H9 (cell line): ENCODE results near the gene LRP2BP. TPM values are rescaled to one million over a fixed set of nuclear protein-coding genes. Genes with fewer than 3 reads are reported as not detected.

Source experiments
- DNase-seq: peaks from one replicate; pipeline ENCODE4 v3.0.0-alpha.2; 2017
- H2AFZ ChIP-seq: one replicate; pipeline ENCODE4 v1.6.1; 2013; ENCODE audit warnings: mild to moderate bottlenecking, low read length, control low read depth, moderate library complexity
- H2AK5ac ChIP-seq: 2 replicates; pipeline ENCODE4 v1.6.1; 2013; ENCODE audit warnings: low read length, control low read depth, mixed read lengths; ENCODE audit not compliant: insufficient read length
- H2BK120ac ChIP-seq: one replicate; pipeline ENCODE4 v1.6.1; 2013; ENCODE audit warnings: low read depth, mild to moderate bottlenecking, low read length, control low read depth, inconsistent platforms; ENCODE audit not compliant: poor library complexity, severe bottlenecking
- H2BK12ac ChIP-seq: 2 replicates; pipeline ENCODE4 v1.6.1; 2013; ENCODE audit warnings: low read length, control low read depth, mixed read lengths, low read depth; ENCODE audit not compliant: insufficient read length
- H2BK15ac ChIP-seq: 2 replicates; pipeline ENCODE4 v1.6.1; 2013; ENCODE audit warnings: low read depth, low read length, control low read depth
- H2BK20ac ChIP-seq: one replicate; pipeline ENCODE4 v1.6.1; 2013; ENCODE audit warnings: low read depth, mild to moderate bottlenecking, low read length, control low read depth, inconsistent platforms; ENCODE audit not compliant: poor library complexity, severe bottlenecking
- H2BK5ac ChIP-seq: 2 replicates; pipeline ENCODE4 v1.6.1; 2013; ENCODE audit warnings: low read length, control low read depth, mixed read lengths; ENCODE audit not compliant: insufficient read length
- H3K14ac ChIP-seq: 2 replicates; pipeline ENCODE4 v1.6.1; 2013; ENCODE audit warnings: low read length, control low read depth; ENCODE audit not compliant: insufficient read depth
- H3K18ac ChIP-seq: 2 replicates; pipeline ENCODE4 v1.6.1; 2013; ENCODE audit warnings: low read depth, mild to moderate bottlenecking, mixed read lengths, low read length, control low read depth; ENCODE audit not compliant: insufficient read length
- H3K23ac ChIP-seq: 2 replicates; pipeline ENCODE4 v1.6.1; 2013; ENCODE audit warnings: low read length, control low read depth, mixed read lengths, low read depth; ENCODE audit not compliant: insufficient read length
- H3K23me2 ChIP-seq: 2 replicates; pipeline ENCODE4 v1.6.1; 2013; ENCODE audit warnings: low read depth, mild to moderate bottlenecking, mixed read lengths, low read length, control low read depth; ENCODE audit not compliant: insufficient read length, poor library complexity, severe bottlenecking
- H3K27ac ChIP-seq: 2 replicates; pipeline ENCODE4 v1.5.1; 2013; ENCODE audit warnings: low read length, control low read depth, mixed read lengths, low read depth; ENCODE audit not compliant: insufficient read length
- H3K27me3 ChIP-seq: 2 replicates; pipeline ENCODE4 v1.6.1; 2013; ENCODE audit warnings: low read length, control low read depth, inconsistent platforms; ENCODE audit not compliant: insufficient read depth
- H3K4ac ChIP-seq: 2 replicates; pipeline ENCODE4 v1.6.1; 2013; ENCODE audit warnings: low read depth, mild to moderate bottlenecking, control low read depth, inconsistent platforms, low read length, moderate library complexity
- H3K4me1 ChIP-seq: 2 replicates; pipeline ENCODE4 v1.6.1; 2013; ENCODE audit warnings: low read length, control low read depth, inconsistent platforms; ENCODE audit not compliant: insufficient read depth
- H3K4me2 ChIP-seq: 2 replicates; pipeline ENCODE4 v1.6.1; 2013; ENCODE audit warnings: low read length, control low read depth, mixed read lengths; ENCODE audit not compliant: insufficient read length, insufficient read depth
- H3K56ac ChIP-seq: 2 replicates; pipeline ENCODE4 v1.6.1; 2013; ENCODE audit warnings: low read depth, mild to moderate bottlenecking, mixed read lengths, low read length, control low read depth; ENCODE audit not compliant: insufficient read length
- H3K79me1 ChIP-seq: 2 replicates; pipeline ENCODE4 v1.6.1; 2013; ENCODE audit warnings: low read depth, mild to moderate bottlenecking, moderate library complexity, low read length, control low read depth, inconsistent platforms; ENCODE audit not compliant: insufficient read depth, poor library complexity, severe bottlenecking
- H3K79me2 ChIP-seq: 2 replicates; pipeline ENCODE4 v1.6.1; 2013; ENCODE audit warnings: low read length, control low read depth, inconsistent platforms; ENCODE audit not compliant: insufficient read depth
- H3K9ac ChIP-seq: 2 replicates; pipeline ENCODE4 v1.6.1; 2013; ENCODE audit warnings: low read length, control low read depth, mixed read lengths; ENCODE audit not compliant: insufficient read length; ENCODE audit errors: extremely low read depth
- H3K9me3 ChIP-seq: one replicate; pipeline ENCODE4 v1.6.1; 2013; ENCODE audit warnings: low read depth, low read length, inconsistent platforms; ENCODE audit not compliant: control insufficient read depth
- H3T11ph ChIP-seq: one replicate; pipeline ENCODE4 v1.6.1; 2013; ENCODE audit warnings: mild to moderate bottlenecking, low read length, control low read depth, inconsistent platforms
- H4K20me1 ChIP-seq: one replicate; pipeline ENCODE4 v1.6.1; 2013; ENCODE audit not compliant: control insufficient read depth, insufficient read length, insufficient read depth
- H4K5ac ChIP-seq: 2 replicates; pipeline ENCODE4 v1.6.1; 2013; ENCODE audit warnings: low read depth, mild to moderate bottlenecking, mixed read lengths, low read length, control low read depth; ENCODE audit not compliant: insufficient read length
- H4K8ac ChIP-seq: replicated peaks from 2 replicates; pipeline ENCODE4 v1.6.1; 2013; ENCODE audit warnings: low read length, control low read depth, mixed read lengths, low read depth; ENCODE audit not compliant: insufficient read length
- H4K91ac ChIP-seq: 2 replicates; pipeline ENCODE4 v1.6.1; 2013; ENCODE audit warnings: low read depth, mild to moderate bottlenecking, moderate library complexity, mixed read lengths, low read length, control low read depth; ENCODE audit not compliant: insufficient read length
- H3K27ac Mint-ChIP-seq, 3 experiments: 2 replicates in 2 of 3; 3 replicates in 1 of 3; pipeline ENCODE4 v1.8.0; 2020 to 2021; ENCODE audit warnings: mixed read lengths in 3 of 3, mild to moderate bottlenecking in 1 of 3, moderate library complexity in 1 of 3
- H3K27me3 Mint-ChIP-seq: 2 replicates; pipeline ENCODE4 v1.8.0; 2021; ENCODE audit warnings: low read depth, mild to moderate bottlenecking, moderate library complexity, mixed read lengths
- H3K36me3 Mint-ChIP-seq, 3 experiments: 2 replicates in 2 of 3; 3 replicates in 1 of 3; pipeline ENCODE4 v1.8.0; 2020 to 2021; ENCODE audit warnings: low read depth in 3 of 3, mixed read lengths in 3 of 3; ENCODE audit not compliant: insufficient read depth in 1 of 3
- H3K4me1 Mint-ChIP-seq, 2 experiments: 2 replicates each; pipeline ENCODE4 v1.8.0; 2020; ENCODE audit warnings: mixed read lengths in 2 of 2
- H3K4me3 Mint-ChIP-seq, 2 experiments: 2 replicates in 1 of 2; 3 replicates in 1 of 2; pipeline ENCODE4 v1.8.0; 2020 to 2021; ENCODE audit warnings: mild to moderate bottlenecking in 2 of 2, mixed read lengths in 2 of 2, moderate library complexity in 1 of 2
- H3K9me3 Mint-ChIP-seq, 2 experiments: 2 replicates in 1 of 2; 3 replicates in 1 of 2; pipeline ENCODE4 v1.8.0; 2020; ENCODE audit warnings: mild to moderate bottlenecking in 2 of 2, mixed read lengths in 2 of 2, moderate library complexity in 1 of 2
- CTCF ChIP-seq: fragments of 200-600 bp; sonication (generic); conservative IDR thresholded peaks from 3 replicates; pipeline ENCODE4 v1.8.0; 2021; ENCODE audit warnings: antibody characterized with exemption, mild to moderate bottlenecking
- WGBS: extraction: QIAGEN DNeasy Blood & Tissue Kit; methylation state at CpG from one replicate; pipeline ENCODE4 v1.1.7; 2013; ENCODE audit warnings: missing lambda C conversion rate, low lambda C conversion rate, mixed read lengths; ENCODE audit not compliant: insufficient read length; ENCODE audit errors: extremely low coverage; 5-methylcytosine and 5-hydroxymethylcytosine counted together
- total RNA-seq: library from RNA; stranded (reverse); gene quantifications from 2 replicates; pipeline ENCODE4 v1.2.1, GENCODE V29; 2021

Gene LRP2BP
- total RNA-seq, 1 experiment from 2014 or later = 0.46 TPM

DNA sequence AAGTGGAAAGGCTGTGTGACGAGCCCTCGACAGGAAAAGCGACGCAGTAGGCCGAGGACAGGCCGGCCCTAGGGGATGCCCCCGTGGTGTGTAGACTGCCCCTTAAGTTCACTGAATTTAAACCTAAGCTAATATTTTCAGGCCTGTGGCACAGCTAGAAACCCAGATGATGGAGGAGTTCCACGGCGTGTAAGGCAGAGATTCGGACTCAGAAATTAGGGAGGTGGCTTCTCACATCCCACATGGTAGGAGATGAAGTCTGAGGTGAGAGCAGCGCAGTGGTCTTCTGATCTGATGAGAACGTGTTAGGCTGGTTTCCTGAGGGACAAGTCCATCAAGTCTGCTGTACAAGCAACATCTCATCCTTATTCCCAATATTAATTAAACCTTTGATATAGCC, 7.8 kb downstream of the LRP2BP start:
- Mint-ChIP-seq H3K4me3 (no peak overlapping the region), H3K27ac (no peak overlapping the region), H3K4me1 (peaks cover 8 to 14% of the 10 kb centered on the region in 2 experiments), H3K9me3 (peaks cover 0 to 3% of the 10 kb centered on the region in 2 experiments; a peak in 4 of 5 replicates), H3K27me3 (no peaks in the 10 kb centered on the region), H3K36me3 (peaks cover 0 to 7% (median 0%) of the 10 kb centered on the region in 3 experiments; a peak in 2 of 7 replicates)
- H3T11ph ChIP-seq = no peak overlapping the region
- H3K27ac ChIP-seq = no peak overlapping the region
- H2BK12ac ChIP-seq = no peak overlapping the region
- no peaks in the 10 kb centered on the region for H3K79me2 ChIP-seq
- H3K4me2 ChIP-seq = no peak overlapping the region
- H3K23ac ChIP-seq = no peak overlapping the region
- H3K9ac ChIP-seq = no peak overlapping the region
- H2AFZ ChIP-seq = no peak overlapping the region
- no CpG with 5 or more reads among the region's 12 CpGs for WGBS
- H3K56ac ChIP-seq = no peak overlapping the region
- no peak overlapping the region for H2AK5ac ChIP-seq
- H3K14ac ChIP-seq = no peak overlapping the region
- no peak overlapping the region for H2BK20ac ChIP-seq
- no peak for DNase-seq
- TF ChIP-seq CTCF = no peak
- H3K4me1 ChIP-seq = no peaks in the 10 kb centered on the region
- no peak overlapping the region for H4K91ac ChIP-seq
- H3K4ac ChIP-seq = no peak overlapping the region
- H3K23me2 ChIP-seq = no peaks in the 10 kb centered on the region
- no peak overlapping the region for H2BK15ac ChIP-seq
- H3K27me3 ChIP-seq = no peaks in the 10 kb centered on the region
- no peak overlapping the region for H2BK120ac ChIP-seq
- H3K9me3 ChIP-seq = no peaks in the 10 kb centered on the region
- no peaks in the 10 kb centered on the region for H4K20me1 ChIP-seq
- H2BK5ac ChIP-seq = no peak overlapping the region
- H3K79me1 ChIP-seq = no peaks in the 10 kb centered on the region
- no peak overlapping the region for H4K8ac ChIP-seq
- no peak overlapping the region for H4K5ac ChIP-seq
- H3K18ac ChIP-seq = no peak overlapping the region
